Naive thymus-derived CD8-positive, alpha-beta T cell (primary cell): ENCODE results near the gene VCL. TPM values are rescaled to one million over a fixed set of nuclear protein-coding genes. Genes with fewer than 3 reads are reported as not detected.
A peak's percentile ranks its signal among the peaks of the same experiment; 100 is the strongest.

Experiments used
- ATAC-seq, 2 donors: fragments of 150-1000 bp; cut with Tn5 transposase in 1 of 2; sonication (Bioruptor Pico), chemical (Tn5 transposase) in 1 of 2; 1 replicate in 1 of 2; 2 replicates in 1 of 2; pipeline ENCODE4 v1.10.0; 2021; ENCODE audit warnings: mild to moderate bottlenecking in 2 of 2, moderate library complexity in 2 of 2
- POLR2A ChIA-PET: fragments of 350-600 bp; sonication (Branson Sonifier 250); formaldehyde crosslinking; loops from one replicate; lab custom pipeline; 2021; ENCODE audit warnings: antibody characterized with exemption; lab: Charles Lee
- DNase-seq, 10 donors: peaks; one replicate each; pipeline versions ENCODE4 v3.0.0 to v3.0.0-alpha.2; 2020 to 2022
- H3K27ac Mint-ChIP-seq, 10 donors: one replicate each; pipeline ENCODE4 v1.8.0; 2020 to 2022; ENCODE audit warnings: mild to moderate bottlenecking in 10 of 10, mixed read lengths in 10 of 10, moderate library complexity in 4 of 10, inconsistent platforms in 1 of 10
- H3K27me3 Mint-ChIP-seq, 5 donors: one replicate each; pipeline ENCODE4 v1.8.0; 2021 to 2022; ENCODE audit warnings: mixed read lengths in 5 of 5
- H3K36me3 Mint-ChIP-seq, 3 donors: one replicate each; pipeline ENCODE4 v1.8.0; 2020 to 2022; ENCODE audit warnings: mixed read lengths in 3 of 3, mild to moderate bottlenecking in 2 of 3, inconsistent platforms in 1 of 3
- H3K4me1 Mint-ChIP-seq, 4 donors: one replicate each; pipeline ENCODE4 v1.8.0; 2021 to 2022; ENCODE audit warnings: mixed read lengths in 4 of 4
- H3K4me3 Mint-ChIP-seq, 10 donors: one replicate each; pipeline ENCODE4 v1.8.0; 2020 to 2022; ENCODE audit warnings: mild to moderate bottlenecking in 10 of 10, mixed read lengths in 10 of 10, moderate library complexity in 6 of 10, inconsistent platforms in 1 of 10
- H3K9me3 Mint-ChIP-seq, 9 donors: one replicate each; pipeline ENCODE4 v1.8.0; 2020 to 2022; ENCODE audit warnings: mixed read lengths in 9 of 9, mild to moderate bottlenecking in 3 of 9, inconsistent platforms in 1 of 9, moderate library complexity in 1 of 9
- polyA plus RNA-seq, 3 donors: library from polyadenylated mRNA; unstranded; fragments of 300-500 nt; fragmentation: Illumina TruSeq; gene quantifications; one replicate each; pipeline ENCODE4 v1.2.3, GENCODE V29; 2021
- total RNA-seq, 8 experiments: library from RNA in 2 of 8; stranded (reverse) in 2 of 8; gene quantifications; one replicate each; pipeline ENCODE4 v1.2.3 and lab custom pipeline; 2021 to 2026

VCL gene
- total and polyA plus RNA-seq, 5 experiments from 2014 or later = 5.0 to 21.2 (median 7.8) TPM

DNA sequence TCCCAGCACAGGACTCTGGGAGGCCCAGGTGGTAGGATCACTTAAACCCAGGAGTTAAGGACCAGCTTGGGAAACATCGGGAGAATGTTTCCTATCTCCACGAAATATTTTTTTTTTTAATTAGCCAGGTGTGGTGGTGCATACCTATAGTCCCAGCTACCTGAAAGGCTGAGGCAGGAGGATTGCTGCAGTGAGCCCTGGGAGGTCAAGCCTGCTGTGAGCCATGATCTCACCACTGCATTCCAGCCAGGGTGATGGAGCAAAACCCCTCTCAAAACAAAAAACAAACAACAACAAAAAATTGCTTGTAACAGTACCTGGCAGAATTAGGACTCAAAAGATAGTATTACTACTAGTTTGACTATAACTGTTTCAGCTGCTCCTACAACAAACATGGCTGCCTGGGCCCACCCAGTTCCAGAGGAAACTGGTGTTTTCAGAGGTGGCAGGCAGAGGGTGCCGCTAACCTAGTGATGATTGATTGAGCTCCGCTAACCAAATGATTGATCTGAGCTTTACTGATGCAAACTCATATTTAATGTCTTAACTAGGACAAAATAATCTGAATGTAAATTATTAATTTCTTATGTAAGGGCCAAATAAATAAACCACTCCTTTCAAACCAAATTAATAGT is 95.7 kb downstream of the VCL start:
- H3K27ac Mint-ChIP-seq = no peak overlapping the region
- POLR2A ChIA-PET = no interaction called here

DNA sequence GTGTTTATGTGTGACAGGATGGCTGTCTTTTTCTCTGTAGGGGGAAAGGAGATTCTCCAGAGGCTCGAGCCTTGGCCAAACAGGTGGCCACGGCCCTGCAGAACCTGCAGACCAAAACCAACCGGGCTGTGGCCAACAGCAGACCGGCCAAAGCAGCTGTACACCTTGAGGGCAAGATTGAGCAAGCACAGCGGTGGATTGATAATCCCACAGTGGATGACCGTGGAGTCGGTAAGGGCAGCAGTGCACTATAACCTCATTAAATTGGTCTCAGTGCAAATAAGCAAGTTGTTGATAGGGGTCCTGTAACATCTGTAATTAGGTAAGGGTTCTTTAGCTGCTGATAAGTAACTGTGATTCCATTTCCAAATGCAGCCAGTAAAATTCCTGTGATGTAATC is 96.3 kb downstream of the VCL start:
- peaks cover 0 to 7% (median under 1%) of the 10 kb centered on the region in 4 donors for H3K4me1 Mint-ChIP-seq
- H3K36me3 Mint-ChIP-seq = peaks cover 15 to 64% (median 21%) of the 10 kb centered on the region in 3 donors
- H3K4me3 Mint-ChIP-seq = no peak overlapping the region
- ATAC-seq = no peak
- no peaks in the 10 kb centered on the region for H3K27me3 Mint-ChIP-seq
- H3K9me3 Mint-ChIP-seq = no peaks in the 10 kb centered on the region
- no peak overlapping the region for H3K27ac Mint-ChIP-seq
- no peak for DNase-seq
- POLR2A ChIA-PET = no interaction called here

More for the DNA sequence above, 95.7 kb downstream of the VCL start:
- H3K27me3 Mint-ChIP-seq = no peaks in the 10 kb centered on the region
- H3K36me3 Mint-ChIP-seq = peaks cover 15 to 64% (median 21%) of the 10 kb centered on the region in 3 donors
- ATAC-seq = no peak
- H3K4me3 Mint-ChIP-seq = no peak overlapping the region
- DNase-seq = no peak
- H3K9me3 Mint-ChIP-seq = no peaks in the 10 kb centered on the region
- H3K4me1 Mint-ChIP-seq = peaks cover 0 to 7% (median 0%) of the 10 kb centered on the region in 4 donors

GRCh38 chr10:74096777-74097176 is 98.9 kb downstream of the VCL start:
- Mint-ChIP-seq H3K27me3 (no peaks in the 10 kb centered on the region), H3K4me3 (no peak overlapping the region), H3K9me3 (no peaks in the 10 kb centered on the region), H3K36me3 (peaks cover 15 to 61% (median 19%) of the 10 kb centered on the region in 3 donors), H3K27ac (no peak overlapping the region), H3K4me1 (peaks cover 0 to 7% (median 2%) of the 10 kb centered on the region in 4 donors)
- ATAC-seq (no peak), DNase-seq (no peak)
- POLR2A ChIA-PET = interaction anchor here (0.7 kb wide), 1 partner anchor 1027 kb away, joined by 3 read pairs; no protein-coding TSS in a partner anchor

DNA sequence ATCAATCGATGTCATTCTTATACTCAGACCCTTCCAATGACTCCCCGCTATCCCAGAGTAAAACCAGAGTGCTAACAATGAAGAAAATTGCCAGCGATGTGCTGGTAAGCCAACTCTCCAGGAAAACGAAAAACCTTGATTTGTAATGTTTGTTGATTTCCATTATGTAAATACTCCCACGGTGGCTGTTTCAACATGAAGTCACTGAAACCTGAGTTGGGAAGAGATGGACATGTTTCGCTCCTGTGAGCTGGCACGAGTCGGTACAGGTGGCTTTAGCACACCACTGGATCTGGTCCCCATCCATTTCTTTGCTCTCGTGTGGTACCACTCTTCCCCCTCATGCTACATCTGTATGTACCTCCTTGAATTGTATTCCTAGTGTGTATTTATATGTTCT is 99.9 kb downstream of the VCL start:
- no peaks in the 10 kb centered on the region for H3K9me3 Mint-ChIP-seq
- H3K4me1 Mint-ChIP-seq = peaks cover 0 to 7% (median 2%) of the 10 kb centered on the region in 4 donors
- POLR2A ChIA-PET = no interaction called here
- H3K4me3 Mint-ChIP-seq = no peak overlapping the region
- H3K36me3 Mint-ChIP-seq = peaks cover 15 to 64% (median 19%) of the 10 kb centered on the region in 3 donors
- no peaks in the 10 kb centered on the region for H3K27me3 Mint-ChIP-seq
- DNase-seq (no peak), ATAC-seq (no peak)
- peak overlapping the region in 1 of 10 donors; percentile 31 for H3K27ac Mint-ChIP-seq

- Mint-ChIP-seq H3K36me3 (peaks cover 15 to 73% (median 23%) of the 10 kb centered on the region in 3 donors), H3K4me1 (peaks cover 0 to 7% (median 2%) of the 10 kb centered on the region in 4 donors), H3K27ac (peak overlapping the region in 5 of 10 donors; percentile 4 to 53 (median 42)), H3K4me3 (no peak overlapping the region), H3K9me3 (no peaks in the 10 kb centered on the region), H3K27me3 (no peaks in the 10 kb centered on the region)
- POLR2A ChIA-PET = no interaction called here
- no peak for DNase-seq
- ATAC-seq = no peak
Observed at GRCh38 chr10:74099420-74099819, 101.5 kb downstream of the VCL start.

DNA sequence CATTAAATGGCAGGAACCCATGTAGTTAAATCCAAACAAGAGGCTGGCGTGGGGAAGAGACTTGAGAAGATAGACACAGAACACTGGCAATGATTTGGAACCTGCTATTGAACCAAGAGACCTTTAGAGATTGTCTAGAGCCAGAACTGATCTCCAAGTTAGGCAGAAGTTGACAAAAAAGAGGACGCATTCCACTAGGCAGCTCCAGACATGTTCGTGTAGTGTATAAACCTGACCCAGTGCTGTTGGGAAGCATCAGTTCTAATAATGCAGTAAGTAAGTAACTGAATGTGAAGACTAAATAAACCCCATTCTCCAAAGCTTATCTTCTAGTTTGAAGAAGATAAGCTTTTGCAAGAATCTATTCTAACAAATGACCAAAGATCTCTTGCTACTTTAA is 101.9 kb downstream of the VCL start:
- DNase-seq = no peak
- H3K9me3 Mint-ChIP-seq = no peaks in the 10 kb centered on the region
- no peak overlapping the region for H3K4me3 Mint-ChIP-seq
- no peaks in the 10 kb centered on the region for H3K27me3 Mint-ChIP-seq
- no peak for ATAC-seq
- peak overlapping the region in 3 of 10 donors; percentile 12 to 45 (median 42) for H3K27ac Mint-ChIP-seq
- POLR2A ChIA-PET = no interaction called here
- peaks cover 0 to 7% (median 2%) of the 10 kb centered on the region in 4 donors for H3K4me1 Mint-ChIP-seq
- peaks cover 15 to 73% (median 25%) of the 10 kb centered on the region in 3 donors for H3K36me3 Mint-ChIP-seq

- H3K36me3 Mint-ChIP-seq = peaks cover 0 to 82% (median 19%) of the 10 kb centered on the region in 3 donors
- ATAC-seq (no peak), DNase-seq (no peak)
- H3K9me3 Mint-ChIP-seq = no peaks in the 10 kb centered on the region
- no peaks in the 10 kb centered on the region for H3K27me3 Mint-ChIP-seq
- peaks cover 0 to 3% (median 0%) of the 10 kb centered on the region in 4 donors for H3K4me1 Mint-ChIP-seq
- POLR2A ChIA-PET = no interaction called here
- H3K4me3 Mint-ChIP-seq = no peak overlapping the region
- peak overlapping the region in 2 of 10 donors; percentile 11 to 18 for H3K27ac Mint-ChIP-seq
Observed at GRCh38 chr10:74103560-74104258, 105.8 kb downstream of the VCL start.

- Mint-ChIP-seq H3K36me3 (peaks cover 3 to 83% (median 25%) of the 10 kb centered on the region in 3 donors), H3K27ac (no peak overlapping the region), H3K4me3 (no peak overlapping the region), H3K9me3 (no peaks in the 10 kb centered on the region), H3K27me3 (no peaks in the 10 kb centered on the region), H3K4me1 (peaks cover 0 to 2% (median 0%) of the 10 kb centered on the region in 4 donors)
- POLR2A ChIA-PET = no interaction called here
- ATAC-seq (no peak), DNase-seq (no peak)
Observed at GRCh38 chr10:74104480-74104879, 106.6 kb downstream of the VCL start.

DNA sequence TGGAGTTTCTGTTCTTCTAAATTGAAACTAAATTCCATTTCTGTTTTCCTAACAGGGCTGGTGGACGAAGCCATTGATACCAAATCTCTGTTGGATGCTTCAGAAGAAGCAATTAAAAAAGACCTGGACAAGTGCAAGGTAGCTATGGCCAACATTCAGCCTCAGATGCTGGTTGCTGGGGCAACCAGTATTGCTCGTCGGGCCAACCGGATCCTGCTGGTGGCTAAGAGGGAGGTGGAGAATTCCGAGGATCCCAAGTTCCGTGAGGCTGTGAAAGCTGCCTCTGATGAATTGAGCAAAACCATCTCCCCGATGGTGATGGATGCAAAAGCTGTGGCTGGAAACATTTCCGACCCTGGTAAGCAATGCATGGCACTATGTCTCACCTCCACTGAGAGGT is 107.1 kb downstream of the VCL start:
- no peak for DNase-seq
- Mint-ChIP-seq H3K4me3 (no peak overlapping the region), H3K9me3 (no peaks in the 10 kb centered on the region), H3K27ac (no peak overlapping the region), H3K27me3 (no peaks in the 10 kb centered on the region), H3K4me1 (no peaks in the 10 kb centered on the region), H3K36me3 (peaks cover 6 to 85% (median 22%) of the 10 kb centered on the region in 3 donors)
- no peak for ATAC-seq
- POLR2A ChIA-PET = no interaction called here

GRCh38 chr10:74107391-74107790 is 109.5 kb downstream of the VCL start:
- Mint-ChIP-seq H3K27me3 (no peaks in the 10 kb centered on the region), H3K4me3 (no peak overlapping the region), H3K27ac (peak overlapping the region in 4 of 10 donors; percentile 5 to 38 (median 24)), H3K4me1 (no peaks in the 10 kb centered on the region), H3K36me3 (peaks cover 6 to 91% (median 22%) of the 10 kb centered on the region in 3 donors), H3K9me3 (no peaks in the 10 kb centered on the region)
- POLR2A ChIA-PET = interaction anchor here (0.5 to 0.6 kb wide), 3 partner anchors 65 to 786 kb away, joined by 3 to 5 read pairs (median 3); no protein-coding TSS in a partner anchor
- no peak for DNase-seq
- no peak for ATAC-seq

DNA sequence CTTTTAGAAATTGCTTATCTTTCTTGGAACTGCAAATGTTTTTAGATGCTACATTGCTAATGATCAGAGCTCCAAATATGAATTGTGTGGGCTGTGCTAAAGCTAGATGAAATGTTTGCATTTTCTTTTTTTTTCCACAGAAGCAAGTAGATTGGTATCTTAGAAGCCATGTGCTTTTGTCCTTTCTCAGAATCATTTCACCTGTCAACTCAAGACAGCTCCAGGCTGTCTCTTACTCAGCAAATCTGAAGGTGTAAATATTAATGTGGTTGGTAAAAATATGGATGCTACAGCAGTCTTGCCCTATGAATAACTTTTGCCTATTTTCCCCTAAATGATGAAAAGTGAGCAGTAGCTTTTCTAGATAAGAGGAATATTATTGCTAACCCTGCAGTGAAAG is 111.5 kb downstream of the VCL start:
- no peak for ATAC-seq
- H3K4me1 Mint-ChIP-seq = peaks cover 0 to 2% (median under 1%) of the 10 kb centered on the region in 4 donors

DNA sequence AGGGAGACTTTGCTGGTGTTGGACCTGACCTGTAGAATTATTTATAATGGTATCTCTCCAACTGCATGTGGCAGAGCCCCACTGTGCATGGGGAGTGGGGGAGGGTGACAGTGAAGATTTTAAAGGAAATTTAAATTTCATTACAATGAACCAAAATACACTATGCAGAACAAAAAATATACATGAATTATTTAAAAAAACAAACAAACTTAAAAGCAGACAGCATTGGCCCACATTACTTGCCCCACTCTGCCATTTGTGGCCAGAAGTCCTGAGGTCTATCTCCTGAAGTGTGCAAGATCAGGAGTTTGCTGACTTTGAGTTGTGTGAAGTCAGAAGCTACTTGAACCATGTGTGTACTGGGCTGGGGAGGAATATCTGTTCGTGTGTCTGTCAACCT is 112.2 kb downstream of the VCL start:
- Mint-ChIP-seq H3K4me1 (peaks cover 0 to 4% (median under 1%) of the 10 kb centered on the region in 4 donors), H3K4me3 (no peak overlapping the region), H3K9me3 (no peaks in the 10 kb centered on the region), H3K27ac (peak overlapping the region in 5 of 10 donors; percentile 17 to 55 (median 39)), H3K36me3 (peaks cover 6 to 92% (median 17%) of the 10 kb centered on the region in 3 donors), H3K27me3 (no peaks in the 10 kb centered on the region)
- ATAC-seq (no peak), DNase-seq (no peak)
- POLR2A ChIA-PET = interaction anchor here (0.6 kb wide), 1 partner anchor 148 kb away, joined by 3 read pairs; no protein-coding TSS in a partner anchor

More for the DNA sequence above, 111.5 kb downstream of the VCL start:
- Mint-ChIP-seq H3K4me3 (no peak overlapping the region), H3K9me3 (no peaks in the 10 kb centered on the region), H3K36me3 (peaks cover 6 to 92% (median 19%) of the 10 kb centered on the region in 3 donors), H3K27ac (peak overlapping the region in 1 of 10 donors; percentile 34), H3K27me3 (no peaks in the 10 kb centered on the region)
- DNase-seq = no peak
- POLR2A ChIA-PET = interaction anchor here (0.6 kb wide), 1 partner anchor 147 kb away, joined by 3 read pairs; no protein-coding TSS in a partner anchor

DNA sequence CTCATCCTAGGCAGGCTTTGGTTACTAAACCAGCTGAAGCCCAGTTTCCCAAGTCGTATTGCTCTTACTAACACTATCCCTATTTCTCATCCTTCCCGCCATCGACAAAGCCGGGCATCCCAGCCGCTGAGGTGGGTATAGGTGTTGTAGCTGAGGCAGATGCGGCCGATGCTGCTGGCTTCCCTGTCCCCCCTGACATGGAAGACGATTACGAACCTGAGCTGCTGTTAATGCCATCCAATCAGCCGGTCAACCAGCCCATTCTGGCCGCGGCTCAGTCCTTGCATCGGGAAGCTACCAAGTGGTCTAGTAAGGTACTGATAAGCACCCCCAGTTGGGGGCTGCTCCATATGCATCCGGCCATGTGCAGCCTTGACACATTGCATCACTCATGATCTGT is 113.9 kb downstream of the VCL start:
- no peak for ATAC-seq
- H3K27ac Mint-ChIP-seq = peak overlapping the region in 2 of 10 donors; percentile 66 to 72
- peaks cover 6 to 91% (median 16%) of the 10 kb centered on the region in 3 donors for H3K36me3 Mint-ChIP-seq
- H3K4me1 Mint-ChIP-seq = peaks cover 0 to 13% (median 7%) of the 10 kb centered on the region in 4 donors
- H3K4me3 Mint-ChIP-seq = no peak overlapping the region
- no peaks in the 10 kb centered on the region for H3K27me3 Mint-ChIP-seq
- no peak for DNase-seq
- POLR2A ChIA-PET = interaction anchor here (0.5 kb wide), 1 partner anchor 10 kb away, joined by 3 read pairs; no protein-coding TSS in a partner anchor
- no peaks in the 10 kb centered on the region for H3K9me3 Mint-ChIP-seq
